Coronary artery (tissue), 2 donors: ENCODE measurements around the gene ARHGAP10.

ENCODE experiments used
- DNase-seq: peaks from one replicate; pipeline ENCODE4 v3.0.0-alpha.2; 2017; ENCODE audit warnings: low spot score
- H3K27ac ChIP-seq, 2 donors: fragments of 200-600 bp; sonication (generic); one replicate each; pipeline ENCODE4 v1.5.1; 2016 to 2019
- H3K4me3 ChIP-seq: fragments of 200-600 bp; sonication (generic); 2 replicates; pipeline ENCODE4 v1.5.1; 2016; ENCODE audit warnings: mild to moderate bottlenecking, moderate library complexity
- TF ChIP-seq, protein P1 (sequence below): fragments of 200-600 bp; sonication (generic); IDR thresholded peaks from one replicate; pipeline ENCODE4 v1.5.1; 2019; ENCODE audit warnings: antibody characterized with exemption

Gene ARHGAP10

DNA sequence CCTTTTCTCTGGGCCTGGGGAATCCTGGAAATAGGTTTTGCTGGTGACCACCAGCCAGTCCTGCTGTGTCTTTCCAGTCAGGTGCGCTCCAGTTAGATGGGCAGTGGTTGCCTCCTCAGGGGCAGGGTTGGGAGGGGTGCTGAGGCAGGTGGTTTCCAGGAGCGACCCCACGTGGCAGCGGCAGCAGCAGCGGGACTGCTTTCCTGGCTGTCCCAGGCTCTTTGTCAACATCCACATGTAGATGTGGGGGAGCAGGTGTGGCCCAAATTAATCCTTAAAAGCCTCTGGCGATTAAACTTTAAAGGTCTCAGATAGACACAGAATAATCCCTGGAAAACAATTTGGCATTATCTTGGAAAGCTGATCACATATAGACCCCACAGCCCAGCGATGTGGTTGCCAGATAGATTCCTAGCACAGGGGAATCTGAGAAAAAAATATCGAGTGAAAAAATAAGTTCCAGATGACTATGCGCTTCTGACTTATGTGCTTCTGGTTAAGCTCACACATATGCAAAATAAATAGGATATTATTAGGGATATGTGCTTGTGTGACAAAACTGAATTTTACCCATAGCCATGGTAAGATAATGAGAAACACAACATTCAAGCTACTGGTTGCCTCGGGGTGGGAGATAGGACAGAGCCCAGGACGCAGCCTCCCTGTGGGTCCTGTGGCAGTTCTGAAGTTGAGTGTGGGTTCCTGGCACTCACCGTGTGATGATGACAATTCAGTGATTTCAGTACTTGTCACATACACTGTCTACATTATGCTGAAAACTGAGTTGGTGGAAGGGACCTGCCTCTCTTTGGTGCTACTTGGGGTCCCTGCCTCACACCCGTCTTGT, 336.4 kb downstream of the ARHGAP10 start:
- Histone ChIP-seq H3K27ac (no peak overlapping the region), H3K4me3 (no peak overlapping the region)
- no peak for DNase-seq
- TF ChIP-seq, protein P1, sequence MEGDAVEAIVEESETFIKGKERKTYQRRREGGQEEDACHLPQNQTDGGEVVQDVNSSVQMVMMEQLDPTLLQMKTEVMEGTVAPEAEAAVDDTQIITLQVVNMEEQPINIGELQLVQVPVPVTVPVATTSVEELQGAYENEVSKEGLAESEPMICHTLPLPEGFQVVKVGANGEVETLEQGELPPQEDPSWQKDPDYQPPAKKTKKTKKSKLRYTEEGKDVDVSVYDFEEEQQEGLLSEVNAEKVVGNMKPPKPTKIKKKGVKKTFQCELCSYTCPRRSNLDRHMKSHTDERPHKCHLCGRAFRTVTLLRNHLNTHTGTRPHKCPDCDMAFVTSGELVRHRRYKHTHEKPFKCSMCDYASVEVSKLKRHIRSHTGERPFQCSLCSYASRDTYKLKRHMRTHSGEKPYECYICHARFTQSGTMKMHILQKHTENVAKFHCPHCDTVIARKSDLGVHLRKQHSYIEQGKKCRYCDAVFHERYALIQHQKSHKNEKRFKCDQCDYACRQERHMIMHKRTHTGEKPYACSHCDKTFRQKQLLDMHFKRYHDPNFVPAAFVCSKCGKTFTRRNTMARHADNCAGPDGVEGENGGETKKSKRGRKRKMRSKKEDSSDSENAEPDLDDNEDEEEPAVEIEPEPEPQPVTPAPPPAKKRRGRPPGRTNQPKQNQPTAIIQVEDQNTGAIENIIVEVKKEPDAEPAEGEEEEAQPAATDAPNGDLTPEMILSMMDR = no peak

DNA sequence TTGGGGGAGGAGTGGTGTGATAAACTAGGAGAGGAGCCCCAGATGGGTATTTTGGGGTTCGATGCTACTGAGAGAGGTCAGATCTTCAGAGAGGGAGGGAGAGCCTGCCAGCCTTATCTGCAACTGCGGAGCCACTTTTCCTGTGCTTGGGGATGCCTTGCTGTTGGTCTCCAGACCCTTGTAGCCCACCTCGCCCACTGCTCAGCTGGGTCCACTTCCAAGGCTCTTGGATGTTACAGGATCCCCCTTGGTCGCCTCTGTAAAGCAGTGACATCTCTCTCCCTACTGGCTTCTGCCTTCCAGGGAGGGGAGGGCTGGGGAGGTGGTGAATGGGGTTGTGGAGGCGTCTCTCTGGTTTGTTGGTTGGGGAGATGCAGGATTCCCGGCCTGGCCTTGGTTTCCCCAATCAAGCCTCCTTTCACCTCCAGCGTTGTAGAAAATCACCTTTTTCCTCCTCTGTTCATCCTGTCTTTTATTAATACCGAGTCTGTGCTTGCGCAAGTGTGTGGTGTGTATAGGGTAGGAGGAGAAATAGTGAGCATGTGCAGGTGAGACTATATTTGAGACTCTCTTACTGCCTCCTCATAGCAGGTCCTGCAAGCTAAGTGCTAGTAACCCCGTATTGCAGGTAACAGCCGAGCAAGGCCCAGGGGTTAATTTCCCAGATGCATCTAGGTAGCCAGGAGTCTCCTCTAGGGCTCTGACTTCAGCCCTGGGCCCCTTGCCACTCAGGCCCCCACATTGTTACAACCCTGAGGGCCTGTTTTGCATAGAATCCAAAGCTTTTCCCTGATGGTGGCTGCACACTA, 337.4 kb downstream of the ARHGAP10 start:
- TF ChIP-seq, protein P1 = no peak
- DNase-seq = no peak
- H3K27ac ChIP-seq = no peak overlapping the region
- no peak overlapping the region for H3K4me3 ChIP-seq

DNA sequence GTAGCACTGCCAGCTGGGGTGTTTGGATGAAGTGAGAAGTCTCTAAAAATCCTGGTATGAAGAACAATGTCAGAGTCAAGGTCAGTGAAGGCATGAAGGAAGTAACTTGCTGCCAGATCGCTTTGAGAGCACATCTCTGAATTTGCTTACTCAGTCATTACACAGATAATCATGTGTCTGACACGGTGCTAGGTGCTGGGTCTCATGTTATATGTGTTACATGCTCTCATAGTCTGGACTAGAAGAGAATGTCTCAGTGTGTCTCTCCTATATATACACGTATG, 337.9 kb downstream of the ARHGAP10 start:
- TF ChIP-seq, protein P1 = no peak
- DNase-seq = no peak
- Histone ChIP-seq H3K4me3 (no peak overlapping the region), H3K27ac (no peak overlapping the region)

DNA sequence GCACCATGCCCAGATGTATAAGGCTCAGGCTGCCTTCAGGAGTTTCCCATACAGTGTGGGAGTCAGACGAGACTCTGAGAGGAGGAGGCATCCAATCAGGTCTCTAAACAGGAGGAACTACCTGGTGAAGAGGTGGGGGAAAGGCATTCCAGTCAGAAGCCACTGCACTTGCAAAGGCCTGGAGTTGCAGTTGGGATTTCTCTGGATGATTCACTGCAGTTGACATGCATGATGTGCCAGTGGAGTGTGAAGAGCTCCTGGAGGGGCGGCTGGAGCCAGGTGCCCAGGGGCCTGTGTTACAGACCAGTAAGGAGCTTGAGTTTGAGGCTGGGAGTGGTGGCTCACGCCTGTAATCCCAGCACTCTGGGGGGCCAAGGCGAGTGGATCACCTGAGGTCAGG, 339.1 kb downstream of the ARHGAP10 start:
- TF ChIP-seq, protein P1 = no peak
- Histone ChIP-seq H3K4me3 (no peak overlapping the region), H3K27ac (no peak overlapping the region)
- DNase-seq = no peak

DNA sequence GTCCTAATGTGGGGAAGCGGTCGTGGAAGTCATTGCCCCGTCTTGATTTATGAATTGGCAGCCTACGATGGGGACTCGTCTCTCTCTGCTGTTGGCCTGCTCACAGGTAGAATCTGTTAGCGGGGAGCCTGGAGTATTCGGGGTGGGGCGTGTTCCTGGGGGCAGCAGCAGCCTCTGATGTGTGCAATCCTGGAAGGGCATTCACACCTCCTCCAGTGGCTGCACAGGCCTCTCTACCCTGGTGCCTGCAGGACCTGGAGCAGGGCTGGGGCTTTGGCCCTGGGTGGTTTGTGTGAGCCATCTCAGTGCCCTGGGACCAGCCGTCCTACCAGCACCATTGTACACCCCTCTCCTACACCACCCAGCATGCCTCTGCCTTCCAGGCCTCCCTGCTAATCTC, 340.9 kb downstream of the ARHGAP10 start:
- no peak overlapping the region for H3K27ac ChIP-seq
- TF ChIP-seq, protein P1 = no peak
- no peak overlapping the region for H3K4me3 ChIP-seq
- peak; percentile 62 for DNase-seq

DNA sequence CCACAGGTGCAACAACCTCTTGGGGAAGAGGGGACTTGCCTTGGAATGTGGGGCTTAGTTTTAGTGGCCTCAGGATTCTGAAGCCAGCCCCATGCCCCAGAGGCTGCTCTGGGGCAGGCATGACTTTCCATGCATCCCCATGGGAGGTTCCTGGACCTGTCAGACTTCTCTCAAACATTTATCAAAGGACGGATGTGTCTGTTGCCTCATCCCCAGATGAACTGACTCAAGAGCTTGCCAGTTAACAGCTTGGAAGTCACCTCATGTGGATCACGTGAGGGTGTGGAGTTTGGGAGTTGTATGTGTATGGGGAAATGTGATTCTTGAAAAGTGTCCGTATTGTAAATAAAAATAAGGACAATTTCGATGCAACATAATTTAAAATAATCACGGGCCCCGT, 341.5 kb downstream of the ARHGAP10 start:
- H3K4me3 ChIP-seq = no peak overlapping the region
- peak; percentile 8 for DNase-seq
- H3K27ac ChIP-seq = no peak overlapping the region
- TF ChIP-seq, protein P1 = no peak

DNA sequence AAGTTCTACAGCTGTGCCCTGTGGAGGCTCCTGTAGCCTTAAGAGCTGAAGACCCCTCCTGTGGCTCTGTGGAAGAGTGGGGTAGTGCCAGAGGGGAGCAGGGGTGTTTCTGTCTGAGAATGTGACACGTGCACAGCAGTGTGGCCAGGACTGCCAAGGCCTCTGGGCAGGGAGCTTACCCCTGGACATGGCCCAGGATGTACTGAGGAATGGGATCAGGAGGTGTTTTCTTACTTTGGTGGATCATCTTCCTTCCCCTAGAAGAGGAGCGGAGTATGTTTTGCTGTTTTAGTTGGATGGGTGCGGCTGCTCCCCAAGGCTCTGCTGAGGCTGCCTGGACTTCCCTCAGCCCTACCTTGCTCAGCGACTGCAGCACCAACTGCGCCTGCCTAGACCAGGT, 342.6 kb downstream of the ARHGAP10 start:
- TF ChIP-seq, protein P1 = no peak
- peak; percentile 64 for DNase-seq
- no peak overlapping the region for H3K4me3 ChIP-seq
- H3K27ac ChIP-seq = no peak overlapping the region
